Type B pancreatic cell (in vitro differentiated cells): ENCODE results near the gene SIAH1. TPM values are rescaled to one million over a fixed set of nuclear protein-coding genes. Genes with fewer than 3 reads are reported as not detected.
A peak's percentile ranks its signal among the peaks of the same experiment; 100 is the strongest.

Experiments used
- DNase-seq: peaks from one replicate; pipeline ENCODE4 v3.0.0; 2021; ENCODE audit warnings: mixed read lengths; ENCODE audit not compliant: unreplicated experiment; ENCODE audit errors: extremely low spot score
- H3K27ac Mint-ChIP-seq: 2 replicates; pipeline ENCODE4 v1.8.0; 2021; ENCODE audit warnings: mild to moderate bottlenecking, mixed read lengths
- H3K27me3 Mint-ChIP-seq: 2 replicates; pipeline ENCODE4 v1.8.0; 2021; ENCODE audit warnings: mixed read lengths
- H3K36me3 Mint-ChIP-seq: 2 replicates; pipeline ENCODE4 v1.8.0; 2021; ENCODE audit warnings: mixed read lengths
- H3K4me1 Mint-ChIP-seq: one replicate; pipeline ENCODE4 v1.8.0; 2021; ENCODE audit warnings: mixed read lengths; ENCODE audit not compliant: unreplicated experiment
- H3K4me3 Mint-ChIP-seq: 2 replicates; pipeline ENCODE4 v1.8.0; 2021; ENCODE audit warnings: mild to moderate bottlenecking, mixed read lengths
- H3K9me3 Mint-ChIP-seq: 2 replicates; pipeline ENCODE4 v1.8.0; 2021; ENCODE audit warnings: mixed read lengths
- total RNA-seq: library from RNA; stranded (reverse); gene quantifications from 2 replicates; pipeline ENCODE4 v1.2.1, GENCODE V29; 2021; ENCODE audit warnings: low replicate concordance
- TF ChIP-seq, protein P1 (sequence below): fragments of 200-600 bp; sonication (generic); conservative IDR thresholded peaks from 2 replicates; pipeline ENCODE4 v1.5.0; 2021; ENCODE audit warnings: antibody characterized with exemption, mild to moderate bottlenecking

Gene SIAH1
- total RNA-seq, 1 donor from 2014 or later, result 26.8 TPM

GRCh38 chr16:48395375-48395774, 10.2 kb upstream of the SIAH1 start:
- no peaks in the 10 kb centered on the region for H3K27me3 Mint-ChIP-seq
- no peak for DNase-seq
- no peak overlapping the region for H3K27ac Mint-ChIP-seq
- TF ChIP-seq, protein P1, sequence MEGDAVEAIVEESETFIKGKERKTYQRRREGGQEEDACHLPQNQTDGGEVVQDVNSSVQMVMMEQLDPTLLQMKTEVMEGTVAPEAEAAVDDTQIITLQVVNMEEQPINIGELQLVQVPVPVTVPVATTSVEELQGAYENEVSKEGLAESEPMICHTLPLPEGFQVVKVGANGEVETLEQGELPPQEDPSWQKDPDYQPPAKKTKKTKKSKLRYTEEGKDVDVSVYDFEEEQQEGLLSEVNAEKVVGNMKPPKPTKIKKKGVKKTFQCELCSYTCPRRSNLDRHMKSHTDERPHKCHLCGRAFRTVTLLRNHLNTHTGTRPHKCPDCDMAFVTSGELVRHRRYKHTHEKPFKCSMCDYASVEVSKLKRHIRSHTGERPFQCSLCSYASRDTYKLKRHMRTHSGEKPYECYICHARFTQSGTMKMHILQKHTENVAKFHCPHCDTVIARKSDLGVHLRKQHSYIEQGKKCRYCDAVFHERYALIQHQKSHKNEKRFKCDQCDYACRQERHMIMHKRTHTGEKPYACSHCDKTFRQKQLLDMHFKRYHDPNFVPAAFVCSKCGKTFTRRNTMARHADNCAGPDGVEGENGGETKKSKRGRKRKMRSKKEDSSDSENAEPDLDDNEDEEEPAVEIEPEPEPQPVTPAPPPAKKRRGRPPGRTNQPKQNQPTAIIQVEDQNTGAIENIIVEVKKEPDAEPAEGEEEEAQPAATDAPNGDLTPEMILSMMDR, result no peak
- peaks cover 6% of the 10 kb centered on the region for H3K4me1 Mint-ChIP-seq
- H3K4me3 Mint-ChIP-seq, result no peak overlapping the region
- no peaks in the 10 kb centered on the region for H3K36me3 Mint-ChIP-seq
- H3K9me3 Mint-ChIP-seq, result no peaks in the 10 kb centered on the region

DNA sequence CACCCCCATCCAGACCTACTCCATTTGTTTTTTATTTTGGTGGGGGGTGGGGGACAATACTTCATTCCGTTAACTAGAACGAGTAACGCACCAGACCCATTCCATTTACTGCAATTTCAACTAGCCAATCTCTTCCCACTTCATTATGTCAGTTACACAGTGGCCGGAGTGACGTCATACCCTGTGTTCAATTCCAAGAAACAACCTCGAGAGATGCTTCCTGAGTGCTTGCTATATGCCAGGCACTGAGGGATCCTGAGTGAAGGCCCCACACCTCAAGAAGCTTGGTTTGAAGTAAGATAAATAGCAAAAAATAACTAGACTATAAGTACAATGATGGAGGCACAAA, 9.1 kb upstream of the SIAH1 start:
- no peak for DNase-seq
- Mint-ChIP-seq H3K36me3 (no peaks in the 10 kb centered on the region), H3K4me1 (peaks cover 6% of the 10 kb centered on the region), H3K9me3 (no peaks in the 10 kb centered on the region), H3K27ac (no peak overlapping the region), H3K27me3 (no peaks in the 10 kb centered on the region), H3K4me3 (no peak overlapping the region)
- TF ChIP-seq, protein P1, result no peak

DNA sequence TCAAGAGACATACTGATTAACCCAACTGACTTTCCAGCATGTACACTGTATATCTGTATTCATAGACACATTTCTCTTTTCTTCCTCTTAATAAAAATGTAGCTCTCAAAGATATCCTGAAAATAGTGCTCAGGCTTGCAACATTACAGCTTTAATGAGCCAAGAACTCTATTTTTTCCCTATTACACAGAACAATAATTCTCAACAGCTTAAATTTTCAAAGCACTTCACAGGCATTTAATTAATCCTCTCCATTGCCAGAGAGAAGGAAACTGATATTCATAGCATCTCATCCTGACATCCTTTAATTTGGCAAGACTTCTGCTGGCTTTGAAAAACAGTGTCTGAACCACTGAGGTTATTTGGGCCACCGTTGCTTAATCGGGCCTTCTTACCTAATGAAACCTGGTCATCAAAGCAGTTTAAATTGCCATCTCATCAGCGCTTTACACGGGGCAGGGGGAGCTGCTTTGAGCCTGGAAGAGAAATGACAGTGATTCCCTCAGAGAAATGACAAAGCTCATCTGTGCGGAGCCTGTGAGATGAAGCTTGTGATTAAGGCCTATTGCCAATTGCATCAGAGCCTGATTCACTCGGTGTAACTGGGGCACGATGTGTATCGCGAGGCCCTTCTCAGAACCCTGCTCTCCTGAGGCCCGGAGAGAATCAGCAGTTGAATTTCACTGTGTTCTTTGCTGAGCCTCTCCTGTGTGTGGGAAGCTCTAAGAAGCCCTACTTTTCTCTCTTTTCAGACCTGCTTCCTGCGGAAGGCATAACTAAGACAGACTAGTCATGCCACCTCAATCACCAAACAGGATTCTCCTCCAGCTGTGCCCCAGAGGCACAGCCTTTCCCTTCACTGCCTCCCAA, 8.5 kb upstream of the SIAH1 start:
- TF ChIP-seq, protein P1, result no peak
- Mint-ChIP-seq H3K27ac (no peak overlapping the region), H3K36me3 (no peaks in the 10 kb centered on the region), H3K4me1 (peaks cover 6% of the 10 kb centered on the region), H3K27me3 (no peaks in the 10 kb centered on the region), H3K4me3 (no peak overlapping the region), H3K9me3 (no peaks in the 10 kb centered on the region)
- DNase-seq, result no peak

DNA sequence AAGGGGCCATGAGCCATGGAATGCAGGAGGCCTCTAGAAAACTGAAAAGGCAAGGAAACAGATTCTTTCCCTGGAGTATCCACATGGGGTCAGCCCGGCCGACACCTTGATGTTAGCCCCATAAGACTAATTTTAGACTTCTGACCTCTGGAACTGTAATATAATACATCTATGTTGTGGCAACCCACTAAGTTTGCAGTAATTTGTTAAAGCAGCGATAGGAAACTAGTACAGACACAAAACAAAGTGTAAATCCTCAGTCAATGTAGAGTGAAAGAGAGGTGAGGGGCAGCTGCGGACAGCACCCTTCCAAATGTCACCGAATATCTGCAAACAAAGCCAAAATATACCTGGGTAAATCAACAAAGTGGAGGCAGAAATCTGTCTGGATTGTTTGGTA, 7.2 kb upstream of the SIAH1 start:
- no peak for DNase-seq
- Mint-ChIP-seq H3K27me3 (no peaks in the 10 kb centered on the region), H3K4me1 (peaks cover 6% of the 10 kb centered on the region), H3K27ac (no peak overlapping the region), H3K9me3 (no peaks in the 10 kb centered on the region), H3K4me3 (no peak overlapping the region), H3K36me3 (no peaks in the 10 kb centered on the region)
- TF ChIP-seq, protein P1, result no peak

DNA sequence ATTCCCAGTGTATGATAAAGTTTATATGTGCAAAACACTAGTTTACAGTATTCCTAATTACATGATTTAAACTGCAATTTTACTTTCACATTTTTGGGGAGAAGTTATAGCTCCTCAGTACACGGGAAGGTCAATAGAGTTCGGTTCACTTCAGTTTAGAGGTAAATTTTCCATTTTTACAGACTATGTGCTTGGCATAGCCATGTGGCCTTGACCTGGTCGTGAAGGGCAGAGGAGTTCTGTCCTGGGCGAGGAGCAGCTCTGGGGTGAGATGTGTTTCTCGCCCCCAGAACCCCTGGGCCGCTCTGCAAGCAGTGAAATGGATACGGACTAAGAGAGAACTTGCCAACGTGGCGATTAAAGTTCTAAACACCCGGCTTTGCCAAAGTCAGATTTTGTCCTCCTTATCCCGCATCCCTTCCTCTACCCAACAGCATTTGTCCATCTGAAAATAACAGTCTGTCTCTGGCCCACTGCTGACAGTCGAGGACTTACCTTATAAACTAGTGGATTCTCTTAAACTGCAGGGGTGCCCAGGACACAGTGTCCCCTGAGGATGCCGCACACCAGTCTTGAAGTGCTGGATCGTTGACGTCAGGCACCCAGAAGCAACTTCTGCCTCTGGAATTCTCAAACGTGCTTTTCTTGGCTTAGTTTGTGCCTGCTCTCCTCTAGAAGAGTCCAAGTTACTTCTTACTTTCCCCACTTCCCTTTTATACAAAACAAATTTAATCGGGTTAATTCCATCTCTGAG, 1.5 kb upstream of the SIAH1 start:
- Mint-ChIP-seq H3K27me3 (no peaks in the 10 kb centered on the region), H3K4me1 (peaks cover 13% of the 10 kb centered on the region), H3K36me3 (no peaks in the 10 kb centered on the region), H3K4me3 (peak overlapping the region; percentile 60), H3K27ac (peak overlapping the region; percentile 43), H3K9me3 (peaks cover under 1% of the 10 kb centered on the region)
- no peak for DNase-seq
- TF ChIP-seq, protein P1, result no peak
